Pulmonary artery endothelial cell (primary cell): ENCODE data around the gene GCSH. TPM values are rescaled to one million over a fixed set of nuclear protein-coding genes. Genes with fewer than 3 reads are reported as not detected.
"Not testable (repeated sequence)": the region's sequence is repeated elsewhere in the genome, so short reads cannot be mapped to it uniquely, and the experiment has no call there.

ENCODE experiments used
- DNase-seq: peaks from one replicate; pipeline ENCODE4 v3.0.0-alpha.2; 2011; ENCODE audit warnings: low read depth, low spot score
- total RNA-seq: library from RNA; depleted of rRNA; stranded (reverse); fragments of >200 nt; gene quantifications from 2 replicates; pipeline ENCODE4 v1.2.3, GENCODE V29; 2014

The GCSH gene
- total RNA-seq, result 16.2 and 16.3 TPM in 2 replicates

GRCh38 chr16:81095953-81096714 lies at the start of gene GCSH:
GCSH (minus strand) TSS chr16:81096395; CDS start chr16:81096278, 117 bp downstream.
- DNase-seq, result peak; percentile 96

- DNase-seq, result no peak
These were observed 47.8 kb upstream of the GCSH start for GRCh38 chr16:81143921-81144471.

DNA sequence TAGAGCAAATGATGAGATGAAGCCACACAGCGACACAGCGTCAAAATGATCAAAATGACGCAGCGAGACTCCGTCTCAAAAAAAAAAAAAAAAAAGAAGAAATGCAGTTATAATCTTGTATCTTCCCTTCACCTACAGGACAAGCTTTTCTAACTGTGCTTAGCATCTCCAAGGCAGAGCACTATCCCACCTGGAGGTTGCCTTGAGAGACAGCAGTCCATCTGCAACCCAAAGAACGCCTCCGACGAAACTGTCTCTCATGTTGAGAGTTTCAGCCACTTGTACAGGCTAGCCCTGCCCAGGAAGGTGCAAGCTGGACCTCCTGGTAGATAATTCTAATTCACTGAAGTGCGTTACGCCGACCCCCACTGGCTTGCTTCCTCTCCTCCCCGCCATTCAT lies 46.7 kb upstream of the GCSH start:
- DNase-seq, result no peak

- DNase-seq, result no peak
These were observed 45.0 kb upstream of the GCSH start for GRCh38 chr16:81140930-81141780.

DNA sequence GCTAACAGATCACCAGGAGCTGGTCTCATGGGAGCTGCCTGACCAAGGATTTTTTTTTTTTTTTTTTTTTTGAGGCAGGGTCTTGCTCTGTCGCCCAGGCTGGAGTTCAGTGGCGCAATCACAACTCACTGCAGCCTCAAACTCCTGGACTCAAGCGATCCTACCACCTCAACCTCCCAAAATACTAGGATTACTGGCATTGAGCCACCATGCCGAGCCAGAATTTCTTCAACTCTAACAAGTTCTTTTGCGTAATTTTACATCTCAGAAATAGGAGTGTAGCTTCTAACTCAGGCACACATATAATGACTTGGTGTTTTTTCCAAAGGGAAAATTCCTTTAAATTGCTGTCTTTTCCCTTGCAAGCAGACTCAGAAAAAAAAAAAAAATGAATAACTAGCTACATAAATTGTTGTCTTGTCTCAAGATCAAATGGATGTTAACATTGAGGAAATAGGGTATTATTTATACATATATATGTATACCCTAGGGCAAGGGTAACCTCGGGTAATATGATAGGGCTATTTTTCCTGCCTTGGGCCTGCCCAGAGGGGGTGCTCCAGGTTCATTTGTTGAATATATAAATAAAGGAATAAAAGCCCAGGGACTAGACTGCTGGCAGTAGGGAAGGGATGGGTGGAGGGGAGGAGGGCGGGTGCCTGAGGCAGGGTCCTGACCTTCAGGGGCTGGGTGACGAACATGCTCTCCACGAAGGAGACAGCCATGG lies 42.8 kb upstream of the GCSH start:
- DNase-seq, result no peak

DNA sequence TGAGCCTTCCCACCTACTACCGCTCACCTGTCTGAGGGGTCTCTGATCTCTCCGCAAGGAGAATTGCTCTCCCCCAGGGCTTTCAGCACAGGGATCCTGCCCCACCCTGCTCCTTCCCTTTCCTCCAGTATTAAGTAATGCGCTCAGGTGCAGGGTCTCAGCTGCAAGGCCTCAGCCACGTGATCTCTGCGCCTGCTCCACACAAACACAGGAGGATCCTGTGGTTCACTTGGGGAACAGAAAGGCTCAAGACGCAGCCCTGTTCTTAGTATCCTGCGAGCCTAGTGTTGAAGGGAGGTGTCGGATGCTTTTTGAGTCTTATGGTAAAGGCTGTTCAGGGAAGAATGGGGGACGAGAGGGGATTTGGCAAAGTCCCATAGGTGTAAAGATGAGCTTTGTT lies 41.6 kb upstream of the GCSH start:
- DNase-seq, result no peak

- no peak for DNase-seq
These were observed 40.5 kb upstream of the GCSH start for GRCh38 chr16:81136390-81137335.

DNA sequence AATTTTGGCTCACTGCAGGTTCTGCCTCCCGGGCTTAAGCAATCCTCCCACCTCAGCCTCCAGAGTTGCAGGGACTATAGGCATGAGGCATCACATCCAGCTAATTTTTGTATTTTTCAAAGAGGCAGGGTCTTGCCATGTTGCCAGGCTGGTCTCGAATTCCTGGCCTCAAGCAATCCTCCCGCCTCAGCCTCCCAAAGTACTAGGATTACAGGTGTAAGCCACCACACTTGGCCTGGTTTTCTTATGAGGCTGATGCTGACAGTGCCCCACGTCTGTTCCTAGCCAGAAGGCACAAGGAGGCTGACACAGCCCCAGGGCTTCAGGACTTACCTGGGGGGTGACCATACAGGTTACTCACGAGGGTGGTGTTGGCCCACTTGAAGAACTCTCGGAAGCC lies 33.9 kb upstream of the GCSH start:
- no peak for DNase-seq

GRCh38 chr16:81128726-81129524 lies 32.7 kb upstream of the GCSH start:
- no peak for DNase-seq

GRCh38 chr16:81127051-81127450 lies 30.9 kb upstream of the GCSH start:
- no peak for DNase-seq

DNA sequence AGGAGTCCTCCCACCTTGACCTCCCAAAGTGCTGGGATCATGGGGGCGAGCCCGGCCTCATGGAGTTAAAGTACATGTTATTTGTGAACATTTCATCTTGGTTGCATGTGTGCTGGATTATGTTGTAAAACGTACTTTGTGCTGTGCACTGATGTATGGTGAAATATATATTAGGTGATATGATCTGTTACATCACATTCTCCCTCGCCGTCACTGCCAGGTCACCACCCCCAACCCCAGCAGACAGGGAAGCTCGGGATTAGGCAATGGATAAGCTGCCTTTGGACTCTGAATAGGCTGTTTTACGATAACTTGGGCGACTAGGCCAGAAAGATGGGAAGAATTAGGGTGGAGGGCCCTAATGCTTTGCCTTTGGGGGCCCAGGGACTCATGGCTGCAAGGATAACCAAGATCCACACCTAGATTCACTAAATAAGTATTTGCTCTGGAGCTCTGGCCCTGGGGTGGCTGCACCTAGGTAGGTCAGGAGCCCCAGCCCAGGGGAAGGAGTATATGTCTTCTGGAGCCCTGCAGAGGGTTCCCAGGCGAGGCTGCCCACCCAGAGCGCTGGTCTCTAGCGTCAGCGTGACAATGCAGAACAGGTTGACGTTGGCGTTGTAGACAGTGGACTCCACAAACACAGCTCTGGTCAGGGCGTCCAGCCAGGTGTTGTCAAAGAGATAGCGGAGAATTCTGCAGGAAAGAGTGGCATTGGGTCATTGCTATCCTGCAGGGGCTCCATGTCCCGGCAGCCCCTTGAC lies 27.1 kb upstream of the GCSH start:
- DNase-seq, result no peak

DNA sequence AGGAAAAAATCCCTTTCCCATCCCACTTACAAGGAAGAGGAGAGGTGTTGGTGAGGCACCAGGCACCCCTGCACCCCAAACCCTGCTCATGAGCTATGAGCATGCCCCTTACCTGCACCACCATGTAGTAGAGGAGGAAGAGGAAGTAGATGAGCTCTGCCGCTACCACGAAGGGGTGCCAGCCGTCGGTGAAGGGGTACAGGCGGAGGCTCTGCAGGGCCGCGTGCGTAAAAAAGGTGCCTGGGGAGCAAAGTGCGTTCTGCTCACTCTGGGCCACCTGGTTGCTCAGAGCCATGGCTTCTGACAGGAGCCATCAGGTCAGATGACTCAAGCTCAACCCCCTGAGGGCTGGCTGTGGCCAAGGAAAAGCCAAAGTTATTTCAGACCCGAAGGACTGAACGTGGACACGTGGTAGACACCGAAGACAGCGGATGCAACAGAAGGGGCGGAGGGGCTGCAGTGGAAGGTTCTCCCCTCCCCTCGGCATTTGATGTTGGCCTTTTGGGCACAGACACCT lies 25.3 kb upstream of the GCSH start:
- no peak for DNase-seq

DNA sequence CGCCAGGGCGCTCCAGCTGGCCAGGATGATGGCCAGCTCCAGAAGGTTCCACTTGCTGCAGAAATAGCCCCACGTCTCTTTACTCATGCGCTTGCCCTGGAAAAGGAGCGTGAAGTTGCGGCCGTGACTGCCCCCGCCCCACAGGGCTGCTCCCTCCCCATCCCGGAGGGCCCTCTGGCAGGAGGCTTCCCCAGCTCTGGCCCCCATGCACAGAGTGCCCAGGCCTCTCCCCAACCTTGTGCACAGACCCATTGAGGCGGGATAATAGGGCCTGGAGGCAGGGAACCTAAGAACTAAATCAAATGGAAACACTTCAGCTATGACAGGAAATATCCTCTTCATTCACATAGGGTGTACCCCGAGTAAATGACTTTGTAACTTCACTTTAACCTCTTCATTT lies 21.2 kb upstream of the GCSH start:
- DNase-seq, result no peak

DNA sequence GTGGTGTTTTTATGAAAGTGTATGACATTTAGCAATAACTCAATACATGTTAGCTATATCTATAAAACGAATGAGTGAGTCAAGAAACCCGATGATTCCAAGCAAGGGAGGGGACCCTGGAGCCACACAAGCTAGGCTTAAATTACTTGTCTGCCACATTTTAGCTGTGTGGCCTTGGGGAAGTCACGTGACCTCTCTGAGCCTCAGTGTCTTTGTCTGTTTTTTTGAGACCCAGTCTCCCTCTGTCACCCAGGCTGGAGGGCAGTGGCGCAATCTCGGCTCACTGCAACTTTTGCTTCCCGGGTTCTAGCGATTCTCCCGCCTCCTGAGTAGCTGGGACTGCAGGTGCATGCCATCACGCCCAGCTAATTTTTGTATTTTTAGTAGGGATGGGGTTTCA lies 20.1 kb upstream of the GCSH start:
- DNase-seq, result no peak

DNA sequence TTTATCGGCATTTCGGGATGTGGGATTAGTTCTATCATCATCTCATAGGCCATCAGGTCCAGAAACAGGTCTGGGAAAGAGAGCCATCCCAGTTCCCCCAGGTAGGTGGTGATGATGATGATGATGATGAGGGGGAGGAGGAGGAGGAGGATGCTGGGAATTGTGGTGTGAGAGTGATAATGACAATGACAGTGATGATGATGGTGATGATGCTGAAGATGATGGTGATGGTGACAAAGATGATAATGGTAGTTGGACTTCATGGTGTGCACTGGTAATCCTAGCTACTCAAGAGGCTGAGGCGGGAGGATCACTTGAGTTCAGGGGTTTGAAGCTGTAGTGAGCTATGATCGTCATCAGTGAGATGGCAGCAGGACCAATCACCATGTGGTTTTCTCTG lies 16.3 kb upstream of the GCSH start:
- no peak for DNase-seq

- not testable (repeated sequence) for DNase-seq
These were observed 13.1 kb upstream of the GCSH start for GRCh38 chr16:81109274-81109673.

DNA sequence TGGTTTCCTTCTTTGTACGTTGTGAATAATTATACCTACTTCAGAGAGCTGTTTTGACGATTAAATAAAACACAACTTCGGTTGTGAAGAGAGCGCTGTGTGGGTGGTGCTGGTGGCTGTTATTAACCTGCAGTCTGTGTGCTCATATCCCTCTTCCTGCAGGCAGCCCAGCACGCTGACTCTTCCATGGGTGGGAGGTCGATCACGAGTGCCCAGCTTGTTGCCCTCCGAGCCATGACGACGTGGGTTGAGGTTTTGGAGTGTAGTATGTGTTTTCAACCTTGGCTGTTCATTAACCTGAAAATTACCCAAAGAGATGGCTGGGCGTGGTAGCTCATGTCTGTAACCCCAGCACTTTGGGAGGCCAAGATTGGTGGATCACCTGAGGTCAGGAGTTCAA lies 11.3 kb upstream of the GCSH start:
- no peak for DNase-seq

DNA sequence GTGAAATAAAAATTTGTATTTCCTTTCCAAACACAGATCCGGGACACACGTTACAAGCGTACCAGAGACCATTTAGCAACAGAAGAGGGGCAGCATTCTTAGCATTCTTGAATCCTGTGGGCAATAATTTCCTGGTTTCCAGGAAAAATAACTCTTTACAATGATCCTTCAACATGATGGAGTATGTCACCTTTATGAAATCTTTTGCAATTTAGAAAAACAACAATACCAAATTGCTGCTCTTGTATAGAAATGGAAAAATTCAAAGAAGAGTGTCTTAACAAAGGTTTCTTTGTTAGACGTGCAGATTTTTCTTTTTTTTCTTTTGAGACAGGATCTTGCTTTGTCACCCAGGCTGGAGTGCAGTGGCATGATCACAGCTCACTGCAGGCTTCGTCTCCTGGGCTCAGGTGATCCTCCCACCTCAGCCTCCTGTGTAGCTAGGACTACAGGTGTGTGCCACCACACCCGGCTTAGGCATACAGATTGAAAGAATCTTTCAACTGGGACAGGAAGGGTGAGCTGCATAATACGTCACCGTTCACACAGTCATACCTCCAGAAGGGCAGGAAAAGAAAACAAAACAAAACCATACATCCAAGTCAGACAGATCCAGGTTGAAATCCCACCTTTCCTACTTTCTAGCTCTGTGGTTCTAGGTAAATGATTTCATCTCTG lies 10.8 kb upstream of the GCSH start:
- DNase-seq, result no peak
